ENCODE data around the gene B2M. TPM values are rescaled to one million over a fixed set of nuclear protein-coding genes. Genes with fewer than 3 reads are reported as not detected.
"Not testable (repeated sequence)": the region's sequence is repeated elsewhere in the genome, so short reads cannot be mapped to it uniquely, and the experiment has no call there.

B2M gene
- total RNA-seq, 1 experiment from 2014 or later, result 605 TPM

DNA sequence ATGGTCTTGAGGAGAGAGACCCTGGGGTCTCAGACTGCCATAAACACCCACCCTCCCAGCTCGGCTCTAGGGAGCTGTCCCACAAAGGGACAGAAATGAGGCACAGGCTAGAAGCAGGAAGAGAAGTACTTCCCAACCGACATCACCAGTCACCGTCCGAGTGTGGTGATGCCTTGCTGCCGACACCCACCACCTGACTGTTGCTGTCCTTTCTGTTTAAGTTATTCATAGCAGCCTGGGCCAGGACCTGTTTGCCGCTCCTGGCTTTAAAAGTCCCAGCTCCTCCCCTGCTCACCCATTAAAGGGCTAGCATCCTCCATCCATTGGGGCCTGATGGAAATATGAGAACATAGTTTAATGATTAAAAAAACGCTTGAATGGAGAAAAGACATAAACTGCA, 34.6 kb upstream of the B2M start:
- POLR2A ChIA-PET, result interaction anchor here (0.6 to 1.0 kb wide), 3 partner anchors 13 to 52 kb away, joined by 3 to 4 read pairs (median 3); no protein-coding TSS in a partner anchor
- DNase-seq (ENCODE audit: unreplicated experiment), result no peak
- Mint-ChIP-seq H3K9me3 (ENCODE audit: unreplicated experiment) (no peaks in the 10 kb centered on the region), H3K27ac (ENCODE audit: low read depth, unreplicated experiment) (no peak overlapping the region), H3K27me3 (ENCODE audit: insufficient read depth, unreplicated experiment) (peaks cover 10% of the 10 kb centered on the region), H3K4me3 (ENCODE audit: unreplicated experiment) (no peak overlapping the region), H3K4me1 (ENCODE audit: insufficient read depth, unreplicated experiment) (no peaks in the 10 kb centered on the region), H3K36me3 (ENCODE audit: insufficient read depth, unreplicated experiment) (no peaks in the 10 kb centered on the region)
- no peak for TF ChIP-seq CTCF (IDR thresholded peaks at IDR 0.05; ENCODE audit: unreplicated experiment)
- intact Hi-C loops (cut with micrococcal nuclease), result no loop called here
- no TSS peak for BruUV-seq (replicated peaks)
- CTCF ChIA-PET, result interaction anchor here (0.6 to 1.1 kb wide), 3 partner anchors 12 to 459 kb away, joined by 3 to 4 read pairs (median 3); partner anchors contain the start of gene SPG11

- Mint-ChIP-seq H3K9me3 (ENCODE audit: unreplicated experiment) (no peaks in the 10 kb centered on the region), H3K36me3 (ENCODE audit: insufficient read depth, unreplicated experiment) (no peaks in the 10 kb centered on the region), H3K4me1 (ENCODE audit: insufficient read depth, unreplicated experiment) (no peaks in the 10 kb centered on the region), H3K27ac (ENCODE audit: low read depth, unreplicated experiment) (no peak overlapping the region), H3K4me3 (ENCODE audit: unreplicated experiment) (no peak overlapping the region), H3K27me3 (ENCODE audit: insufficient read depth, unreplicated experiment) (peaks cover 26% of the 10 kb centered on the region)
- no TSS peak for BruUV-seq (replicated peaks)
- no peak for TF ChIP-seq CTCF (IDR thresholded peaks at IDR 0.05; ENCODE audit: unreplicated experiment)
- POLR2A ChIA-PET, result interaction anchor here (0.6 to 3.6 kb wide), 4 partner anchors 13 to 47 kb away, joined by 3 to 21 read pairs (median 4); partner anchors contain the start of genes B2M, PATL2 and SPG11
- CTCF ChIA-PET, result interaction anchor here (0.8 kb wide), 1 partner anchor 10 kb away, joined by 3 read pairs; no protein-coding TSS in a partner anchor
- DNase-seq (ENCODE audit: unreplicated experiment), result no peak
- intact Hi-C loops (cut with micrococcal nuclease), result no loop called here
These were observed 29.1 kb upstream of the B2M start for GRCh38 chr15:44682211-44682610.

GRCh38 chr15:44682809-44683682, 28.3 kb upstream of the B2M start:
- H3K4me1 Mint-ChIP-seq (ENCODE audit: insufficient read depth, unreplicated experiment); H3K9me3 Mint-ChIP-seq (ENCODE audit: unreplicated experiment); BruUV-seq (replicated peaks); H3K27ac Mint-ChIP-seq (ENCODE audit: low read depth, unreplicated experiment); intact Hi-C loops (cut with micrococcal nuclease); H3K36me3 Mint-ChIP-seq (ENCODE audit: insufficient read depth, unreplicated experiment); H3K4me3 Mint-ChIP-seq (ENCODE audit: unreplicated experiment): not testable (repeated sequence)
- H3K27me3 Mint-ChIP-seq (ENCODE audit: insufficient read depth, unreplicated experiment), result peaks cover 26% of the 10 kb centered on the region
- CTCF ChIA-PET, result interaction anchor here (0.8 to 1.8 kb wide), 2 partner anchors 10 to 55 kb away, joined by 3 to 10 read pairs; no protein-coding TSS in a partner anchor
- POLR2A ChIA-PET, result interaction anchor here (0.6 to 3.6 kb wide), 5 partner anchors 20 to 256 kb away, joined by 3 to 21 read pairs (median 4); partner anchors contain the start of genes B2M, PATL2 and SPG11
- peak; percentile 49 for DNase-seq (ENCODE audit: unreplicated experiment)

- H3K4me1 Mint-ChIP-seq (ENCODE audit: insufficient read depth, unreplicated experiment); POLR2A ChIA-PET; H3K4me3 Mint-ChIP-seq (ENCODE audit: unreplicated experiment); intact Hi-C loops (cut with micrococcal nuclease); H3K27ac Mint-ChIP-seq (ENCODE audit: low read depth, unreplicated experiment); BruUV-seq (replicated peaks); H3K36me3 Mint-ChIP-seq (ENCODE audit: insufficient read depth, unreplicated experiment); DNase-seq (ENCODE audit: unreplicated experiment); H3K9me3 Mint-ChIP-seq (ENCODE audit: unreplicated experiment): not testable (repeated sequence)
- peaks cover 15% of the 10 kb centered on the region for H3K27me3 Mint-ChIP-seq (ENCODE audit: insufficient read depth, unreplicated experiment)
- CTCF ChIA-PET, result interaction anchor here (1.2 kb wide), 1 partner anchor 26 kb away, joined by 3 read pairs; the partner anchor contains the start of gene SPG11
These were observed 22.0 kb upstream of the B2M start for GRCh38 chr15:44689318-44689717.

GRCh38 chr15:44690245-44690644, 21.1 kb upstream of the B2M start:
- CTCF ChIA-PET, result interaction anchor here (0.6 to 0.7 kb wide), 3 partner anchors 10 to 142 kb away, joined by 3 read pairs; no protein-coding TSS in a partner anchor
- POLR2A ChIA-PET, result interaction anchor here (0.7 to 1.0 kb wide), 2 partner anchors 21 to 108 kb away, joined by 3 read pairs; partner anchors contain the start of genes B2M and PATL2
- BruUV-seq (replicated peaks); intact Hi-C loops (cut with micrococcal nuclease); DNase-seq (ENCODE audit: unreplicated experiment); H3K4me3 Mint-ChIP-seq (ENCODE audit: unreplicated experiment); H3K9me3 Mint-ChIP-seq (ENCODE audit: unreplicated experiment); H3K36me3 Mint-ChIP-seq (ENCODE audit: insufficient read depth, unreplicated experiment); H3K27ac Mint-ChIP-seq (ENCODE audit: low read depth, unreplicated experiment); H3K4me1 Mint-ChIP-seq (ENCODE audit: insufficient read depth, unreplicated experiment): not testable (repeated sequence)
- H3K27me3 Mint-ChIP-seq (ENCODE audit: insufficient read depth, unreplicated experiment), result peaks cover 18% of the 10 kb centered on the region

Measured in MCF 10A (cell line).